ENCODE measurements around the gene SCAMP4. TPM values are rescaled to one million over a fixed set of nuclear protein-coding genes. Genes with fewer than 3 reads are reported as not detected.

Gene SCAMP4
- total RNA-seq, 1 experiment from 2014 or later = 81.3 TPM

- CTCF ChIA-PET = interaction anchor here (1.2 to 2.3 kb wide), 2 partner anchors 12 to 131 kb away, joined by 4 to 7 read pairs; no protein-coding TSS in a partner anchor
- Mint-ChIP-seq H3K4me3 (no peak overlapping the region), H3K27me3 (ENCODE audit: low read depth) (no peaks in the 10 kb centered on the region), H3K9me3 (no peaks in the 10 kb centered on the region), H3K27ac (no peak overlapping the region), H3K4me1 (peaks cover 4% of the 10 kb centered on the region; the same call in 1 of the 2 replicates), H3K36me3 (peaks cover 2% of the 10 kb centered on the region; the same call in 1 of the 2 replicates)
- TF ChIP-seq NR2C2 (CRISPR knock-in tag; IDR thresholded peaks at IDR 0.05) = no peak
- TF ChIP-seq ATF3 (CRISPR knock-in tag; conservative IDR thresholded peaks at IDR 0.05) = no peak
- TF ChIP-seq SMAD4 (CRISPR knock-in tag; IDR thresholded peaks at IDR 0.05) = no peak
- no peak for TF ChIP-seq ZNF138 (CRISPR knock-in tag; conservative IDR thresholded peaks at IDR 0.05)
- no peak for TF ChIP-seq EMX1 (CRISPR knock-in tag; IDR thresholded peaks at IDR 0.05)
- TF ChIP-seq NR3C1 (CRISPR knock-in tag; conservative IDR thresholded peaks at IDR 0.05; ENCODE audit: low read depth) = no peak
- no peak for TF ChIP-seq ZMAT4 (CRISPR knock-in tag; IDR thresholded peaks at IDR 0.05)
- no peak for TF ChIP-seq GABPB1 (CRISPR knock-in tag; IDR thresholded peaks at IDR 0.05)
- TF ChIP-seq IRF2 (CRISPR knock-in tag; IDR thresholded peaks at IDR 0.05; ENCODE audit: borderline replicate concordance, low read depth) = no peak
- TF ChIP-seq NFE2L1 (CRISPR knock-in tag; IDR thresholded peaks at IDR 0.05) = no peak
- TF ChIP-seq TEAD4 (CRISPR knock-in tag; IDR thresholded peaks at IDR 0.05) = no peak
- no peak for TF ChIP-seq ZNF317 (CRISPR knock-in tag; IDR thresholded peaks at IDR 0.05; ENCODE audit: borderline replicate concordance, low read depth)
- TF ChIP-seq PRRX2 (CRISPR knock-in tag; IDR thresholded peaks at IDR 0.05) = no peak
- TF ChIP-seq KAT7 (CRISPR knock-in tag; IDR thresholded peaks at IDR 0.05; ENCODE audit: borderline replicate concordance) = no peak
- no peak for TF ChIP-seq FOXJ3 (CRISPR knock-in tag; IDR thresholded peaks at IDR 0.05; ENCODE audit: borderline replicate concordance)
- no peak for ATAC-seq
- POLR2A ChIA-PET = no interaction called here
- no peak for DNase-seq (ENCODE audit: low spot score)
These were observed 52.5 kb downstream of the SCAMP4 start for GRCh38 chr19:1957562-1958248.

GRCh38 chr19:1959928-1960589 is 54.9 kb downstream of the SCAMP4 start:
- DNase-seq (ENCODE audit: low spot score) = no peak
- Mint-ChIP-seq H3K27ac (no peak overlapping the region), H3K4me3 (no peak overlapping the region), H3K9me3 (no peaks in the 10 kb centered on the region), H3K4me1 (peaks cover 4% of the 10 kb centered on the region; the same call in 1 of the 2 replicates), H3K27me3 (ENCODE audit: low read depth) (no peaks in the 10 kb centered on the region), H3K36me3 (peaks cover 4% of the 10 kb centered on the region; the same call in 1 of the 2 replicates)
- ChIA-PET CTCF (no interaction called here), POLR2A (no interaction called here)
- ATAC-seq = no peak
- no peak for TF ChIP-seq CREB1 (CRISPR knock-in tag; IDR thresholded peaks at IDR 0.05)
- TF ChIP-seq ELF4 (CRISPR knock-in tag; IDR thresholded peaks at IDR 0.05; ENCODE audit: low read depth) = no peak

- Mint-ChIP-seq H3K4me1 (peaks cover 4% of the 10 kb centered on the region; the same call in 1 of the 2 replicates), H3K27me3 (ENCODE audit: low read depth) (no peaks in the 10 kb centered on the region), H3K27ac (no peak overlapping the region), H3K36me3 (peaks cover 4% of the 10 kb centered on the region; the same call in 1 of the 2 replicates), H3K9me3 (no peaks in the 10 kb centered on the region), H3K4me3 (no peak overlapping the region)
- DNase-seq (ENCODE audit: low spot score) = no peak
- ChIA-PET CTCF (interaction anchor here (1.0 kb wide), 1 partner anchor 15 kb away, joined by 6 read pairs; no protein-coding TSS in a partner anchor), POLR2A (no interaction called here)
- peak; percentile 91 for TF ChIP-seq ZNF121 (CRISPR knock-in tag; IDR thresholded peaks at IDR 0.05)
- 0 out of 2 replicates have a peak, but pooled peaks have one; percentile 30 for TF ChIP-seq FOXP1 (CRISPR knock-in tag; IDR thresholded peaks at IDR 0.05; ENCODE audit: borderline replicate concordance)
- no peak for TF ChIP-seq FOXK1 (CRISPR knock-in tag; IDR thresholded peaks at IDR 0.05)
- no peak for ATAC-seq
These were observed 56.0 kb downstream of the SCAMP4 start for GRCh38 chr19:1961000-1961883.
